ENCODE data around the gene NPTXR.

NPTXR gene

DNA sequence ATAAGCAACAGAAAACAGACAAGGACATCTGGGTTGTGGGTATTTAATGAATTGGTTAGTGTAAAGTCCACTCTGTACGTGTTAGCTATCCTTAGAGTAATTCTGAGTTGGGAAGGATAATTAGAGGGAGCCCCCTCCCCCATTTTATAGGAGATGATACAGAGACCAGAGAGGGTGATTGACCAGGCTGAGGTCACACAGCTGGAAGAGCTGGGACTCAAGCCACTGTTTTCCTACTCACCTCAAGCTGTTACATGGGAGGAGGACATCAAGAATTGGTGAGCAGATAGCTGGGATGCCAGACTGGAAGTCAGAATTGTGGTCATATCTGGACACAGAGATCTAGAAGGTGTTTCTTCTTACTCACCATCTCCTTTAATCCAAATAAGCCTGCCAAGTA is 8.7 kb upstream of the NPTXR start:
- DNase-seq (ENCODE audit: low read depth): no peak

DNA sequence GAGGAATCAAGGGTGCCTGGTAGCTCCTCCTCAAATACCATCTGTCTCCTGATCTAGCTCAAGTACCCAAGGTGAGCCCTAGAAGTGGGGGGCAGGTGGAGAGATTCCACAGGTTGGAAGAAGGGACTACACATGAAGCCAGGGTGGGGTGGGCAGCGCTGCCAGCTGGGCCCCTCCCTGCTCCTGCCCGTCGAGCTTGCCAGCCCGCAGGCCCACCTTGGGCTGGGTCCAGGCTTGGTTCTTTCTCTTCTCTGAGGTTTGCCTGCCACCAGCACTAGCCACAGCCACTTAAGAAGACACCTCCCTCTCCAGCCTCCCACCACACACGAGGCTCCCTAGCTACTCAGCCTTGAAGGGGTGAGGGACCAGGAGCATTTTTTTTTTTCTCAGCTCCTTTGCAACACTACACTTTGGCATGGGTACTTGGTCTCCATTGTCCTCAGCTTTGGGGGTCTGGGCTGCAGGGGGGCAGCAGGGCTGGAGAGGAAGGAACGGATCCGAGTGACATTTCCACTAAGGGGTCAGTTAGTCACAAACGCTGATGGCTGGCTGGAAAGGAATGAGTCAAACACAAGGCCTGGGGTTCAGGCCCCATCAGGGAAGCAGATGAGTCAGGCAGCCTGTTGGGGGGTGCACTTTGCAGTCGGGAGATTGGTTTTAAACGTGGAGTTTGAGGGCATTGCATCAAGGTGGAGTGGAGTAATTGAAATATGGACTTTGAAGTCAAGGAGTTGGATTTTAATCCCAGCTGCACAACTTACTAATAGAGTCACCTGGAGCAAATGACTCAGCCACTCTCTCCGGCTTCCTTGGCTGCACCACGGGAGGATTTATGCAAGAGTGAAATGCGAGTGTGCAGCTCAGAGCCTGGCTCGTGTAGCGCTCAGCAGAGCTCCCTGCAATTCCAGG is 7.4 kb upstream of the NPTXR start:
- DNase-seq (ENCODE audit: low read depth): peak; percentile 79

DNA sequence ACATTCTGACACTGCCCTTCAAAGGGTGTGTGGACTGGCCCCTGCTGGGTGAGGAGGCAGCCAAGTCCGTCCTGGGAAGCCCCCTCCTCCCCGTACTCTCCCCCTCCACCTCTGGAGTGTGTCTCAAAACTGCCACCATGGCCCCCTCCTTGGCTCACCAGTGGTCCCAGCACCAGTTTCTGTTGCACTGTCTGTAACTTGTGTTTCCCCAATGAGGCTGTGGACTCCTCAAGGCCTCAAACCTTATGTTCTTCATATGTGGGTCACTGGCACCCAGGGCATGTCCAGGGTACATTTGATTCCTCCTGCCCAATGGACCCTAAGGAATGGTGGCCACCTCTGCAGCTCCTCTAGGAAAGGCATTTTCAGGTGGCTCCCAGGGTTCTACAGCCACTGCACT is 6.6 kb upstream of the NPTXR start:
- DNase-seq (ENCODE audit: low read depth): no peak

DNA sequence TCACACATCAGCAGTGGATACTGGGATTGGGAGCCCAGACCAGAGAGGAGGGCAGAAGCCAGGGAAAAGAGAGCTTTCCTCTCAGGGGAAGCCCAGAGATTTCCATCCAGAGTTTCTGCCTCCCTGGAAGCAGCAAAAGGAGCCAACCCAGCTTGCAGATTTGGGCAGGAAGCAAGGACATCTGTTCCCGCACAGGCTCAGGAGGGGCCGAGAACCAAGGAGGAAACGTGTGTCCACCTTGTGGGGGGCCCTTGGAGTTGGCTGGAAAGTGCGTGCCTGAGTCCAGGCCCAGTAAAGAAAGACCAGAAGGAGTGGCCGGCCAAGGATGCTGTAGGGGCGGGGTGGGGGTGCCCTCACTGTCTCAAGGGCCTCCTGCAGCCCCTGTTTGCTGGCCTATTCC is 6.0 kb upstream of the NPTXR start:
- DNase-seq (ENCODE audit: low read depth): no peak

DNA sequence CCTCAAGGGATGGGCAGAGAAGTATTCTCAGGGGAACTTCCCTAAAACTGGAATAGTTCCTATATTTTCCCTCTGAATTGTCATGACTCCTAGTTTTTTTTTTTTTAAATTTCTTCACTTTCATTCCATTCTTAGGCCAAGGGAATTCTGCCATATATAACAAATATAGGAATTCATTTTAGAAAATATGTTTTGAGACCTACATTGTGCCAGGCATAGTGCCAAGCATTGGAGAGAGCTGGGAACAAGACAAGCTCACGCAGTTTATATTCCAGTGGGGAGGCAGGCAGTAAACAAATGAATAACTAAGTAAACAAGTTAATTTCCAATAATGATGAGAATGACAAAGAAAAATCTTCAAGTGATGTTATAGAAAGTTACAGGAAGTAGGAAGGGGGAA is 2.6 kb upstream of the NPTXR start:
- no peak for DNase-seq (ENCODE audit: low read depth)

DNA sequence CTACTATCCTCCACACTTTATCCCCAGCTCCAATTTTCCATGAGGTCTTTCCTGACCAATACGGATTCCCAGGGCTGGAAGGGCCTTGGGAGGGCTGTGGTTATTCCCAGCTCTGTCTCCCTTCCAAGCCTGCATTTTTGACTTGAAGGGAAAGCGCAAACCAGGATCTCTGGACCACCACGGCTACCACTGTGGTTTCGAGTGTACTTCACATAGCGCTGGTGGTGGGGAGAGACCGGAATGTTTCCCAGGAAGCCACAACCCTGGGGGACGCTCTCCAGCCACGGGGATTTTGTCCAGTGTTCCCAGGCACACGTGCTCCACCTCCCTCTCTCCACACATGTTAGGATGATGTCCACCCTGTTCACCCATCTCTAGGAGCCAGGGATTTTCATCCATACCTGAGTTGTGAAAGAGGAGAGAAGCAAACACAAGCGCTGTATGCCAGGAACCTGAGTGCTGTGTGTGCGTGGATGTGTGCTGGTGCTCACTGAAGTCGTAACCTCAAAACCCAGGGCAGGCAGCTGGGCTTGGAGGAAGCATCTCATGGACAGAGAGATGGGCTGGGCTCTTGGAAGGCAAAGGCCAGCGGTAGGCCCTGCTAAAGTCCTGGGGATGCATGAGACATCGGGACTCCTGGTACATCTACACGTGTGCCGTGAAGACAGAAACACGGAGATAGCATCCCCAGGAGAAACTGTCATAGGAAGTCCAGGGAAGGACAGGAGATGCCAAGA is 1.3 kb upstream of the NPTXR start:
- DNase-seq (ENCODE audit: low read depth): no peak

DNA sequence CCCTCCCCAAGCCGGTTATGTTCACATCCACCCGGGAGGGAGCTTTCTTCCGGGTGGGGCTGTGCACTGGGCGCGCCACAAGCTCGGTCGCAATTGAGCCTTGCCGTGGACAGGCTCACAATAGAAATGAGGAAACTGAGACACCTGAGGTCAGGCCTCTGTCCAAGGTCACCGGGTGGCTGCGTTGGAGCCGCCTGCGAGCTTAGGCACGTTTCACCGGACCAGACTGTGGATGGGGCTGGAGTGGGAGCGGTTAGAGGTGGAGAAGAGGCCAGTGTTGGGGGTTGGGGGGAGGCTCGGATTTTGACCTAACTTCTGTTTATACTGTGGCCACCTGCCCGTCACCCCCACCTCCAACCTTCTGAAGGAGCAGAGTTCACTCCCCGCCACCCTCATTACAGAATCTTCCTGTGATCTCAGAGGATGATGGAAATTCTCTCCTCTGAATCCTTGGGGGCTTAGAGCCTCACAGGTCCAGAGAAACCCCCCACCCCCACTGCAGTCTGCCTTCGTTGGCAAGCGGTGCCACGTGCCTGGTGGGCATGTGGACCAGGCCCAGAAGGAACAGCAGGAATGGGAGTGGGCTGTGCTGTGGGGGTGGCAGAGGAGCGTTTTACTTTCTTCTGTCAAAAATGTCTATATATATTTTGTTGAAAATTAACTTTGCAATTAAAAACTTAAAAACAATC is 631 bp upstream of the NPTXR start:
- DNase-seq (ENCODE audit: low read depth): no peak

DNA sequence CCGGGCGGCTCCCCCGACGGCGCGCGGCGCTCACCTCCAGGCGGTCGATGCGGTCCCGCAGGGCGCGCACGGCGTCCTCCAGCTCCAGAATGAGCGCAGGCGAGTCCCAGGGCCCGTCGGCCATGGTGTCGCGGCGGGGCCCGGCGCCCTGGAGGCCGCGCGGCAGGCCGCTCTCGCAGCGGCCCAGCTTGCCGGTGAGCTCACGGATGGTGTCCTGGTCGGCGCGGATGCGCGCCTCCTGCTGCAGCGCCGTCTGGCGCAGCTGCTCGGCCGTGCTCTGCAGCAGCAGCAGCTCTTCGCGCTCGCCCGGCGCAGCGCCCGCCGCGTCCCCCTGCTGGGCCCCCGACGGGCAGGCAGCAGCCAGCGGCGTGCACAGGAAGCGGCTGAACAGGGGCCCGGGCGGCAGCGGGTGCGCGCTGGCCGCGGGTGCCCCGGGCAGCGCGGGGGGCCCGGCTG is 599 bp downstream of the NPTXR start:
- peak; percentile 69 for DNase-seq (ENCODE audit: low read depth)

DNA sequence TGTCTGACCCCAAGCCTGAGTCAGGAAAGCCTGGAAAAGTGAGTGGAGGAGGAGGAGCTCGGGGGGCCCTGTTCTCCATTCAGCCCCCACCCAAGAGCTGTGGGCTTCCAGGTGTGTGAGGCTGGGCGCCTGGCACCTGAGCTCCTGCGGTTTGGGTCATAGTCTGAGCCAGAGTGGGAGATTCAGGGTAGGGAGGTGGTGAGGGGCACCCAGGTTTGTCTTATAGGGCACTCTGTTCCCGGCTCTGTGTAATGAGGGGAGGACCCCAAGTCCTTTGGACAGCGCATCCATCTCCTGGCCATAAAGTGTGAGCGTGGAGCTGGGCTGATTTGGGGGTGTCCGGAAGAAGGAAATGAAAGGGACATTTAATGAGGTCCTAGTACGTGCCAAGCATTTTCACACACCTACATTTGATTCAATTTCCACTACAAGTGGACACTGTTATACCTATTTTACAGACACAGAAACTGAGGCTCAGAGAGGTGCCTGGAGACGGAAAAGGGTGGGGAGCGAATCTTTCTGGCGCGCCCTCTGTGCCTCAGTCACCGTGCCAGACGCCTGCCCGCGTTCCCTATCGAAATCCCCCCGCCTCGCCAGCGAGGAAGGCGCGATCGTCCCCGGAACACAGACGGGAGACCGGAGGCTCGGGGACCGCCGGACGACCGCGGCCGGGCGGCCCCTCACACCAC is 1.2 kb downstream of the NPTXR start:
- no peak for DNase-seq (ENCODE audit: low read depth)

DNA sequence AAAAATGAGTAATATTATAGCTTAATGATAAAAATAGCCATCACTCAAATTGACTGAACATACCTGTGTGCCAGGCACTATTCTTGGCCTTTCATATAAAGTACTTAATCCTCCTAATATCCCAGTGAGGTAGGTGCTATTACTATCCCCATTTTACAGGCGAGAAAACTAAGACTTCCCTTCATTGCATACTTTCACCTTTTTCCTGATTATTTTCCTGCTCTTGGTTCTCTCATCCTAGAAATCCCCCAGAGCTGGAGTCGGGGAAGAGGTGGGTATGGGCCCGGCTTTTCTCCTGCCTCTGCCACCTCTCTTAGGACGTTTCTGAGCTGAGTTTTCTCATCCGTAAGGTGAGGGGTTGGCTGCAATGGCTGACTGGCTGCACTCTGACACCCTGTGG is 2.2 kb downstream of the NPTXR start:
- DNase-seq (ENCODE audit: low read depth): no peak

DNA sequence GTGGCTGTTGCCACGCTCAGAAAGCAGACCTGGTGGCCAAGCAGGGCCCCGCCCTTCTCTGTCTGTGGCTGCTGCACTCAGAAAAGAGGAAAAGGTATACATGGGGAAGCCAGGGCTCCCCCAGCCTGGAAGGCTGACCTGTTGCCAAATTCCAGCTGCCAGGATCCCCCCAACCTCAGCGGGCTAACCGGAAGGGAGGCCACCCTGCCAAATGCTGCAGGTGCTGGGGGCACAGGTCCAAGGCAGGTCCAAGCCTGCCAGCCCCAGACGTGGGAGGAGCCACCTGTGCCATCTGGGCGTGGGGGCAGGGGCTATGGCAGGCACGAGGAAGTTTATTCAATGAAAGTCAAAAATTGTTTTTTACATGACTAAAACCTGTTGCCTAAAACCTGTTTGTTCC is 2.6 kb downstream of the NPTXR start:
- DNase-seq (ENCODE audit: low read depth): no peak

DNA sequence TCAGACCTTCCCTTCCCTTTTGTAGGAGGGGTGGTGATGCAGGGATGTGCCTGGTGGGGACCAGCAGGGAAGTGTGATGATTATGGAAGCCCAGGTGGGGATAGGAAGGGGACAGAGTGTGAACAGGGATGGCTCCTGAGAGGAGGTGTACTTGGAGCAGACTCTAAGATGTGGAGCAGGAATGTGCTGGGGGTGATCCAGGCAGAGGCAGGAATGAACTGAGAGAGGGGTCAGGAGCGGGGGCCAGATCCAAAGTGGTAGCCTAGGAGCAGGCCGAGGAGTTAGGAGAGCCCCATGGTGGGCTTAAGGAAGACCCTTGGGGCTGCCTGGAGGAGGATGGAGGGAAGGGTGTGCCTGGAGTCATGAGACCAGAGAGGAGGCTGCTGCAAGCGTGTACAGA is 3.7 kb downstream of the NPTXR start:
- no peak for DNase-seq (ENCODE audit: low read depth)

DNA sequence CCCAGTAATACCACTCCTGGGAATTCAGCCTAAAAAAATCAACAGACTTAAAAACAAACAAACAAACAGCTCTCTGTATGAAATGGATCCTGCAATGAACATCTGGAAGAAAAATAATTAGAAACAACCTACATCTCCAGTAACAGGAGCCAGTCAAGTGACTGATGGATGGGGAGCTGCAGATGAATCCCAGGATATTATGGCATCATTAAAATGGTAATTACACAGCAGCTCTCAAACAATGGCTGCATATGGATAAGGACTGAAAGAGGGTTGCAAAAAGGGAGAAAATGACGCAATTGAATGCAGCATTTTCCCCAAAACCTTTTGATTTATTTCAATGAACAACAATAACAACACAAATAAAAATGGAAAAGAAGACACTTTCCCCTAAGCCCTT is 4.1 kb downstream of the NPTXR start:
- DNase-seq (ENCODE audit: low read depth): no peak

DNA sequence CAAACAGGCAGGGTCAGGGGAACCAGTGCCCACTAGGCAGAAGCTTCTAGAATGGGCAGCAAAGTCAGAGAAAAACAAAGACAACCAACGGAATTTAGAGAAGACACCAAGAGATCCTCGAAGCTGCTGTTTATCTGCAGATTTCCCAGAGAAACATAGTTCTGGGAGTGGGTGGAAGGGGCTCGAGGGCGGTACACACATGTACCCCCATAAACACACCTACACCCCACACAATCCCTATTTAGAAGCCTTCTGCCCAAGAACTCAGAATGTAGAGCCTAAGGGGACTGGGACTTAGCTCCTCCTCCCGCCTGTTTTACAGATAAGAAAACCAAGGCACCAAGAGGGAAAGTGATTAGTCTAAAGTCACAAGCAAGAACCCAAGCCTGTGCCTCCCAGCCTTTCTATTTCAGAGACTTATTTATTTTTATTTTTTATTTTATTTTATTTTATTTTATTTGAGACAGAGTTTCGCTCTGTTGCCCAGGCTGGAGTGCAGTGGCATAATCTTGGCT is 6.4 kb downstream of the NPTXR start:
- no peak for DNase-seq (ENCODE audit: low read depth)

DNA sequence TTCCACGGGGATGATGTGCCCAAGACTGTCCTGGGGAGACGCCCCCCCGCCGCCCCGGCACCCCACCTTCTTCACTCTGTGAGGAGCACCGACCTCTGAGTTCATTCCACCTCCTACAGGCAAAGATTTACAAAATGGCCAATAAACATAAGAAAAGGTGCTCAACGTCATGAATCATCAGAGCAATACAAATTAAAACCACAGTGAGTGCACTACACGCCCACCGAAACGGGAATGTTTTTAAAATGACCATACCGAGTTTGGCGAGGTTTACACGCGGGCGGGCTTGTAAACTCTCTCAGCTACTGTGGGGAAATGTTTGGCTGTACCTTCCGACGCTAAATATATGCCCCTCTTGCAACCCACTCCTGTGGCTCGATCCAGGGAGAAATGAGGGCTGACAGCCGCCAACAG is 7.9 kb downstream of the NPTXR start:
- DNase-seq (ENCODE audit: low read depth): peak; percentile 47

DNA sequence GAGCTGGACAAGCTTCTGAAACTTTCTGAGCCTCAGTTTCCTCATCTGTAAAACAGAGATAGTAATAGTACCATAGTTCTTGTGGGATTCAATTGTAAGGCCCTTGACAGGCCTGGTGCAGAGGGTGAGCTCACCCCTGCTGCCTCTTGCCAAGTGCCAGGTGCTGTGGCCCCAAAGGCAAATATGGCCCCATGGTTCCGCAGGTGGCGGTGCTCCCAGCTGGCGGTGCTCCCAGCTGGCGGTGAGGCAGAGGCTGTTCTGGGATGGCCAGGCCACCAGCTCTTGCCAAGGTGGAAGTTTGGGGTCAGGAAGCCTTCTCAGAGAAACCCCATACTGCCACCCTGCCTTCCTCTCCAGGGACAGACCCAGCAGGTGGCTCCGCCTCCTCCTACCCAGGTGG is 8.8 kb downstream of the NPTXR start:
- no peak for DNase-seq (ENCODE audit: low read depth)

DNA sequence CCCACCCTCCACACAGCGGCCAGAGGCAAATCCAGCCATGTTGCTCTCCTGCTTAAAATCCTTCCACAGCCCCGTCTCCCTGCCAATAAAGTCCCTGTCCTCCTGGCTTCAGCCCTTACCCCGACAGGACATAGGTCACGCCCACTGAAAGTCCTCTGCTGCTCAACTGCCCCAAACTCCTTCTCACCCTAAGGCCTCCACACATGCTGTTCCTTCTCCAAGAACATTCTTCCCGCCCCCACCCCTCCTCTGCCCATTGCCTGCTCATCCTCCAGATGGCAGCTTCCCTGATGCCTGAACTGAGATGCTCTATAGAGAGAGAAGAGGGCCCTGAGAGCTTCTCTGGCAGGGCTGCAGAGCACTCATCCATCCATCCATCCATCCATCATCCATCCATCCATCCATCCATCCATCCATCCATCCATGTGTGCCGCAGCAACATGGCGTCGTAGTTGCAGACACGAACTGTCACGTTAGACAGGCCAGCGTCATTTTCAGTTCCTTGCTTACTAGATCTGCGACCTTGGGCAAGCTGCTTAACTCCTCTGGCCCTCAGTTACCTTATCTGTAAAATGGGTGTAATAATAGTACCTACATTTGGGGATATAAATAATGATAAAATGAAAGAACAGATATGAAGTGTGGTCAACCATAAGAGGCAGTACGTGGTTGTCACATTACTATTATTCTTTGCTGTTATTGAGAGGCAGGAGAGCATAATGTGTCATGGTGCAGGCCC is 9.4 kb downstream of the NPTXR start:
- DNase-seq (ENCODE audit: low read depth): no peak

DNA sequence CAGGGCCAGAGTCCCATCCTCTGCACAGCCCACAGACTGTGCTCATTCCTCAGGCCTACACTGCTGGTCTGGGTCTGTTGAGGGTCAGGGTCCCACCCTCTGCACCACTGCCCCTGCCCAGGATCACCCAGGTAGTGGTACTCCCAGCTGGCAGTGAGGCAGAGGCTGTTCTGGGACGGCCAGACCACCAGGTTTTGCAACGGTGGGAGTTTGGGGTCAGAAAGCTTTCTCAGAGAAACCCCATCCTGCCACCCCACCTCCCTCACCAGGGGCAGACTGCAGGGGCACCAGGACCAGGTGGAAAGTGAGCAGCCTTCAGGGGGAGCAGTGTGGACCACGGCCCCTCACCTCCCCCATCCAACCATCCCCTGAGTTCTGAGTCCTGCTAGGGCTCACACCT is 10.8 kb downstream of the NPTXR start:
- DNase-seq (ENCODE audit: low read depth): no peak

DNA sequence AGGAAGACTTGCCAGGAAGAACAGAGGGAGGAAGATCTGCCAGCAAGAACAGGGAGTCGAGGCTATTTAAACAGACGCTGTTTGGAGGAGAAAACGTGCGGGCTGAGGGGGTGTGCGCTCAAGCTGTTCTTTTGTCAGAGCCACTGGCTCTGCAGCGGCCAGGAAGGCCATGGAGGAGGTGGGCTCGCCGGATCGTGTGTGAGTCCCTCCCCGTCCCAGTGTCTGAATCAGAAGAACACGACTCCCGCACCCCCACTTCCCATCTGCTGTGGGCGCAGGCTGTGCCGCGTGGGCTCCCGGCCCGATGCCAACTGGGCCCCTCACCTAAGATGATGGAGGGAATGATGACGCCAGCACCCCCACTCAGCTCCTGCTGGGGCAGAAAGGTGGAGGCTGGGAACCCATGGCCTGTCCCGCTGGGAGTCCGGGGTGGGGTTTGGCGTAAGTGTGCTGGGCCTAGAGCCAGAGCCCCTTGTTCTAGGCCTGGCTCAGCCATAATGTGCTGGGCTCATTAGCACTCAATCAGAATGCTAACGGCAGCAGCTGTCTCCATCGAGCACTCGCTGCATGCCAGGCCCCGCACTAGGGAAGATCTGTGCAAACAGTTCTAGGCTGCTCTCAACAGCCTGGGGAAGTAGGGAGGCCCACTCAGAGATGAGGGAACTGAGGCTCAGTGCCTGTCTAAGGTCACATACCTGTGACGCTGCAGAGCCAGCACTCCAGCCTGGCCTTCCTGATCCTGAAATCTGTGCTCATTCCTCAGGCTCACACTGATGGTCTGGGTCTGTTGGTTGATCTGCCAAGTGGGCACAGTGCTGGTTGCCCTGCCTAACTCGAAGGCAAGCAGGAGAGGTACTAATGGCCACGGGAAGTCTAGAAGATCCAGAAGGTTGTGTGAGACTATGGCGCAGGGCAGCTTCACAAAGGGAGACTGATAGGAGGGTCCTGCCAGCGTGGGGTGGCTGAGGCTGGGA is 11.5 kb downstream of the NPTXR start:
- no peak for DNase-seq (ENCODE audit: low read depth)
